HG03571 (cell line): Measurements from ENCODE around the gene SLX1A.
"Not testable (repeated sequence)": the region's sequence is repeated elsewhere in the genome, so short reads cannot be mapped to it uniquely, and the experiment has no call there.

Source experiments
- ATAC-seq: cut with Tn5 transposase; IDR thresholded peaks from one replicate; pipeline ENCODE4 v1.9.1; 2021; ENCODE audit not compliant: unreplicated experiment

The SLX1A gene

DNA sequence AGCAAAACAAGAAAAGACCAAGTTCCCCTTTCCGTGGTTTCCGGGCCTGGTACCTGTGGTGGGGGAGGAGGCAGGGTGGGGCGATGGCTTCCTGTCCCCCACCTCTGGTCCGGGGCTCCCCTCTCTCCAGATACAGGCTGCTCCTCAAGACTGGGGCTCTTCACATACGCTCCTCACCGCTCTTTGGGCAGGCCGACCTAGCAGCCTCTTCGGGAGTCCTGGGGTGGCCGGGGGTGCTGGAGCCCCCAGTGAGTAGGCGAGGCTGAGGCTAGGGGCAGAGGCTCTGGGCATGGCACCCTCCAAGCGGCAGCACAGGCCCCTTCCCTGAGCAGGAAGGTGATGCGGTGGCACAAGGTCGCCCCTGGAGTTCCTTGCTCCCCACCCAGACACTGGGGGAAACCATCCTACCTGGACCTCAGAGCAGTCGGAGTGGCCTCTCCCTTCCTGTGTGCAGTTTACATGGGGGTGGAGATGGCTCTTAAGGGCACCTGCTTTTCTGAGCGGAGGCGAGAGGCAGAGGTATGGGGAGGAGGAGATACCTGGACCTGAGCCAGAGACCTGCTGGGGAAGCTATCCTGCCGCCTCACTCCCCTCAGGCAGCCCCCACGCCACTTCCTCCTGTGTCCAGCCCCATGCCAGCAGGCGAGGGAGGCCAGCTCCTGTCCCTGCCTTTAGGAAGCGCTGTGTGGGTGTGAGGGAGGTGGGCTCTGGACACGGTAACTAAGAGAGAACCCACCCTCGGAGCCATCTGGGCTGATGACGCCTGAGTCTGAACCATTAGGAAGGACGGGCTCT lies 9.4 kb upstream of the SLX1A start:
- ATAC-seq: no peak

DNA sequence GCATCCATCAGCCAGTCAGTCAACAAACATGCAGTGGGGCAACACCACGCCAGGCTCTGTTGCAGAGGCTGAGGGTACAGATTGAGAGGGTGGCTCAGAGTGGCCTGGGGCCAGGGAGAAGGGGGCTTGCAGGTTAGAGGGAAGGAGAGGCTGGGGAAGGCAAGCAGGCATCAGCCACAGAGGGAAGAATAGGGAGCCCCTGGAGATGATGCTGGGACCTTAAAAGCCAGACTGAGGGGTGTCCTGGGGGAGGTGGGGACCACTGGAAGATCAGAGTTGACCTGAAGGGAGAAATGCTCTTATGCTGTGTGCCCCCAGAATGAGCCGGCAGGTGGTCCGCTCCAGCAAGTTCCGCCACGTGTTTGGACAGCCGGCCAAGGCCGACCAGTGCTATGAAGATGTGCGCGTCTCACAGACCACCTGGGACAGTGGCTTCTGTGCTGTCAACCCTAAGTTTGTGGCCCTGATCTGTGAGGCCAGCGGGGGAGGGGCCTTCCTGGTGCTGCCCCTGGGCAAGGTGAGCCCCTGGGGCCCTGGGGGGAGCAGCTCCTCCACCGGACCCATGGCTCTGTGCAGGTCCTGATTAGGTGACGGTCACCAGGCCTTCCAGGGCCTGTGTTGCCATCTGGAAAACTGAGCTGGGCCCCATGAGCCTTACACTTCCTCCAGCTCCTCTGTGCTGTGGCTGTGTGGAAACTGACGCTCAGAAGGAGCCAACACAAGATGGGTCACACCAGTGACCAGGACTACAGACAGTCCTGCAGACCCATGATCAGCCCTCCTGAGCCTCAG lies 8.6 kb upstream of the SLX1A start:
- ATAC-seq: no peak

DNA sequence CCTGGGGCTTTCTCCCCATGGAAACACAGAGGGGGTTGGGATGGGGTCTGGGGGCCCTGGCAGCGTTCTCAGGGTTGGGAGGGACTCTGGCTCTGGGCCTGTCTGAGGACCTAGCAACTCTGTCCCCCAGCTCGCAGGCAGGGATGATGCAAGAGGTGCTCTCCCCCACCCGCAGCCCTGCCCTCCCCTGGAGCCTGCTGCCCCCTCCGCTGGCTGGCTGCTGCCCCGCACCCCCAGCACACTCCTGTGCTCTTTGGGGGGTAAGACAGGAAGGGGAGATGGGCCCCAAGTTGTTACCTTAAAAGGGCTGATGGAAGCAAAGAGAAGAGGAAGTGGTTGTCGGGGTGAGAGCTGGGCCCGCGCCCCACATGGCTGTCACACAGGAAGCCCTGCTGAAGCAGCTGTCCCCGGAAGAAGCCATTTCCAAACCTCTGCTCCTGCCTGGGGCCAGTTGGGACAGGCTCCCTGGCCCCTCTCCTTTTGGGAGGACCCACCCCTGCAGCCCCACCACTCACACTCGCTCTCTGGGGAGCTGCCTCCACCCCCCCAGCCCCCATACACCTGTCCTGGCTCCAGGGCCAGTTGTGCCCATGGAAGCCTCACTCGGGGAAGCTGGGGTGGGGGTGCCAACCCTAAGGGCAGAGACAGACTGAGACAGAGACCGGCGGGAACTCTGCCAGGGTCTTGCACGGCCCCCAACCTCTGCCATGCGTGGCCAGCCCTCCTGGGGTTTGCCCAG lies 7.8 kb upstream of the SLX1A start:
- ATAC-seq: no peak

DNA sequence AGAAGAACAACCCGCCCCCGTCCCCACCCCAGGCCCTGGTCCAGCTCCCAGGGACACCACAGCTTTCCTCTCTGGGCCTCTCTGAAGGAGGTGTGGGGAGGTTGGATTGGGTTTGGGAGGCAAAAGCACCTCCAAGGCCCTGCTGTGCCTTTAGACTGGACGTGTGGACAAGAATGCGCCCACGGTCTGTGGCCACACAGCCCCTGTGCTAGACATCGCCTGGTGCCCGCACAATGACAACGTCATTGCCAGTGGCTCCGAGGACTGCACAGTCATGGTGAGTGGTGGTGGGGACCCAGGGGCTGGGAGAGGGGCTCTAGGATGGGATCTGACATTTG lies 7.3 kb upstream of the SLX1A start:
- ATAC-seq: no peak

DNA sequence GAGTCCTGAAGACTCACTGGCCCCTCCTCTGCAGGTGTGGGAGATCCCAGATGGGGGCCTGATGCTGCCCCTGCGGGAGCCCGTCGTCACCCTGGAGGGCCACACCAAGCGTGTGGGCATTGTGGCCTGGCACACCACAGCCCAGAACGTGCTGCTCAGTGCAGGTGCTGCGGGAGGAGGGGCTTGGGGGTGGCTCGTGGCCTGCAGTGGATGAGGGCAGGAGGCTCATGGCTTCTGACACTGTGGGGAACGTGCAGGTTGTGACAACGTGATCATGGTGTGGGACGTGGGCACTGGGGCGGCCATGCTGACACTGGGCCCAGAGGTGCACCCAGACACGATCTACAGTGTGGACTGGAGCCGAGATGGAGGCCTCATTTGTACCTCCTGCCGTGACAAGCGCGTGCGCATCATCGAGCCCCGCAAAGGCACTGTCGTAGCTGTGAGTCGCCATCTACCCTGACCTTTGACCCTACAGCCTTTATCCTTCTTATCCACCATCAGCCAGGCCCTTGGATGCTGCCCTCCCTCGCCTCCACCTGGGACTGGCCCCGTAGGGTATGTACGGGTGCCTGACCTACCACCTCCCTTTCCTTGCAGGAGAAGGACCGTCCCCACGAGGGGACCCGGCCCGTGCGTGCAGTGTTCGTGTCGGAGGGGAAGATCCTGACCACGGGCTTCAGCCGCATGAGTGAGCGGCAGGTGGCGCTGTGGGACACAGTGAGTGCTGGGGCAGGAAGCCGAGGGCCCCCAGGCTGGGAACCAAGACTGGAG lies 6.7 kb upstream of the SLX1A start:
- ATAC-seq: no peak

DNA sequence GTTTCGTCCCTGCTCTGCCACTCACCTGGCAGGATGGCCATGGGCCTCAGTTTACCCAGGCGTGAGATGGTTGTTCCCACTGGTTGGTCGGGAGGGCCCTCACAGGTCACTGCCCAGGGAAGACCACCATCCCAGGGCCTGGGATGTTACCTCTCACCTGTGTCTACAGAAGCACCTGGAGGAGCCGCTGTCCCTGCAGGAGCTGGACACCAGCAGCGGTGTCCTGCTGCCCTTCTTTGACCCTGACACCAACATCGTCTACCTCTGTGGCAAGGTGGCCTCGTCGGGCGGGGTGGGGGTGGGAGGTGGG lies 6.2 kb upstream of the SLX1A start:
- no peak for ATAC-seq

DNA sequence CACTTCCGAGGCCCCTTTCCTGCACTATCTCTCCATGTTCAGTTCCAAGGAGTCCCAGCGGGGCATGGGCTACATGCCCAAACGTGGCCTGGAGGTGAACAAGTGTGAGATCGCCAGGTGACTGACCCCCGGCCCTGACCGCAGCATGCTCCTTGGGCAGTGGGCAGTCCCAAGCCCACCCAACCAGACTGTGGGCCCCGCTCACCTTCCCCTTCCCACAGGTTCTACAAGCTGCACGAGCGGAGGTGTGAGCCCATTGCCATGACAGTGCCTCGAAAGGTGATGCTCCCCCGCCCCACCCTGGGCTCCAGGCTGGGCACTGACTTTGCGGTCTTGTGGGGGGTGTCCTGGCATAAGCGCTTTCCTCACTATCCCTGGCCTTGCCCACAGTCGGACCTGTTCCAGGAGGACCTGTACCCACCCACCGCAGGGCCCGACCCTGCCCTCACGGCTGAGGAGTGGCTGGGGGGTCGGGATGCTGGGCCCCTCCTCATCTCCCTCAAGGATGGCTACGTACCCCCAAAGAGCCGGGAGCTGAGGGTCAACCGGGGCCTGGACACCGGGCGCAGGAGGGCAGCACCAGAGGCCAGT lies 5.6 kb upstream of the SLX1A start:
- no peak for ATAC-seq

DNA sequence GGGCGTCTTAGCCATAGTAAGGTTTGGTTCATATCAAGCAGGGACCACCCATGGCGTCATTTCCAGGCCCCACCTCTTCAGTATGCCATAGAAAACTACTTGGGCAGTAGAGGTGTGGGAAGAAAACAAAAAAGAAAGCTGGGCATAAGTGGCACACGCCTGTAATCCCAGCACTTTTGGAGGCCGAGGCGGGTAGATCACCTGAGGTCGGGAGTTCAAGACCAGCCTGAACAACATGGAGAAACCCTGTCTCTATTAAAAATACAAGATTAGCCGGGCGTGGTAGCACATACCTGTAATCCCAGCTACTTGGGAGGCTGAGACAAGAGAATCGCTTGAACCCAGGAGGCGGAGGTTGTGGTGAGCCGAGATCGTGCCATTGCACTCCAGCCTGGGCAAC lies 2.5 kb upstream of the SLX1A start:
- ATAC-seq: not testable (repeated sequence)

DNA sequence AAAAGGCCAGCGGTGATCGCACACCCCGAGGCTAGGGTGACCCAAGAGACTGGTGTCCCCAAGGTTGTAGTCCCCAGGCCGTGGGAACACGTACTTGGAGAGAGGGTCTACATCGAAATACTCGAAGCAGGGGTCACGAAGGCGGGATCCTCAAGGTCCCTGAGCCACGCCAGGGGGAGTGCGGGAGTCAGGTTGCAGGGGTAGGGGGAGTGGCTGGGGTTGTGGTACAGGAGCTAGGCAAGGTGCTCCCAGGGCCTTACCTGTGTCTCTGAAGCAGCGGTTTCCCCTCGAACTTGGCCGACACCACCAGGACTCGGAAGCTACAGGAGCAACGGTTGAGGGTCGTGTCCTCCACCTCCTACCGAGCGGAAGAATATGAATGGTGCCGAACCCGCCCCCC lies 577 bp upstream of the SLX1A start:
- peak; percentile 5 for ATAC-seq

DNA sequence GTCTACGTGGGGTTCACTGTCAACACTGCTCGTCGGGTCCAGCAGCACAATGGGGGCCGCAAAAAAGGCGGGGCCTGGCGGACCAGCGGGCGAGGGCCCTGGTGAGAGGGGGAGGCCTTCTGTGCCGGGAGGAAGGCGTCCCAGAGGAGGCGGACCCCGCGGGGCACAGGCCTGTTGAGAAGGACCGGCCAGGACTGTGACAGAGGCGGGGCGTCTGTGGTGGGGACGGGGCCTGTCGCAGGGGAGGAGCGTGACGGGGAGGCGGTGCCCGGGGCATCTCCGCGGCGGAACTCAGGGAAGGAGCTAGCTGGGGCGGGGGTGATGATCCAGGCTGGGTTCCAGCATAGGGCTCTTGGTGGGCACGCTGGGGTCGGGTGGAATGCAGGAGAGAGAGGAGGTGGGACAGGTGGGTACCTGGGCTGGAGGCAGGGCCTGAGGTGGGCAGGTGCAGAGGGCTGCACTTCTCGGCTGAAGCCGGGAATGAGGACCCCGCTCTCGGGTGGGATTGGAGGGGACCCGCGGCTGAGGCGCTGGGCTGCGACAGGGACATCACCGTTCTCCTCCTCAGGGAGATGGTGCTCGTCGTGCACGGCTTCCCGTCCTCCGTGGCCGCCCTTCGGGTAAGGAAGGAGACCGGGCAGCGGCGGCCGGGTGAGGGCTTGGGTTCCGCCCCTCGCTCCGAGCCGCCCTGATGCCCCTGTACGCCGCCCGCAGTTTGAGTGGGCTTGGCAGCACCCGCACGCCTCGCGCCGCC lies 674 bp downstream of the SLX1A start:
- ATAC-seq: peak; percentile 51

DNA sequence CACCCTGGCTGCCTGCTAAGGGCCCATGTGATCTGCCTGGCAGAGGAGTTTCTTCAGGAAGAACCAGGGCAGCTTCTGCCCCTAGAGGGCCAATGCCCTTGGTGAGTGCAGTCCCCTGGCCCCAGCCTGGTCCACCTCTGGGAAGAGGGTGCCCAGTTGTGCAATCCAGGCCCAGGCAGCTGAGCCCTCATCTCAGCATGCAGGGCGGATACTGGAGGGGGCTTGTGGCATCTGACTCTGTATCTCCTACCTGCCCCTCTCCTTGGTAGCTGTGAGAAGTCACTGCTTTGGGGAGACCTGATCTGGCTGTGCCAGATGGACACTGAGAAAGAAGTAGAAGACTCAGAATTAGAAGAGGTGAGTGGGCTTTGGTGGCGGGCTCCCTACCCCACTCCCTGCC lies 3.3 kb downstream of the SLX1A start:
- not testable (repeated sequence) for ATAC-seq

DNA sequence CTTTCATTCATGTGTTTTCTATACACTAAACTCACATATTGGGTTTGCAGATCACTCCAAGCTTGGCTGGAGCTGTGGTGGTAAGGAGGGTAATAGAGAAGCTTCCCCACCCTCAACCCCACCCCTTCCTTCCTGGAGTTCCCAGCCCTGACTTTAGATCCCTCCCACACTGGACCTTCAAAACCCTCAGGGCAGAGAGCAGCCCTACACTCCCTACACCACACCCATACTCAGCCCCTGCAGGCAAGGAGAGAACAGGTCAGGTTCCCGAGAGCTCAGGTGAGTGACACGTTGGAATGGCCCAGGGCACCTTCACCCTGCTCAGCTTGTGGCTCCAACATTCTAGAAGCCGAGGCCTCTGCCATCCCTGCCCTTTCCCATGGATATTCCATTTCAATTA lies 5.4 kb downstream of the SLX1A start, which contains the start of gene SULT1A3:
SULT1A3 (plus strand) TSS at position 207 of the 400 bp plus-strand sequence. CDS start 1,474 bp downstream, outside the sequence.
- not testable (repeated sequence) for ATAC-seq

DNA sequence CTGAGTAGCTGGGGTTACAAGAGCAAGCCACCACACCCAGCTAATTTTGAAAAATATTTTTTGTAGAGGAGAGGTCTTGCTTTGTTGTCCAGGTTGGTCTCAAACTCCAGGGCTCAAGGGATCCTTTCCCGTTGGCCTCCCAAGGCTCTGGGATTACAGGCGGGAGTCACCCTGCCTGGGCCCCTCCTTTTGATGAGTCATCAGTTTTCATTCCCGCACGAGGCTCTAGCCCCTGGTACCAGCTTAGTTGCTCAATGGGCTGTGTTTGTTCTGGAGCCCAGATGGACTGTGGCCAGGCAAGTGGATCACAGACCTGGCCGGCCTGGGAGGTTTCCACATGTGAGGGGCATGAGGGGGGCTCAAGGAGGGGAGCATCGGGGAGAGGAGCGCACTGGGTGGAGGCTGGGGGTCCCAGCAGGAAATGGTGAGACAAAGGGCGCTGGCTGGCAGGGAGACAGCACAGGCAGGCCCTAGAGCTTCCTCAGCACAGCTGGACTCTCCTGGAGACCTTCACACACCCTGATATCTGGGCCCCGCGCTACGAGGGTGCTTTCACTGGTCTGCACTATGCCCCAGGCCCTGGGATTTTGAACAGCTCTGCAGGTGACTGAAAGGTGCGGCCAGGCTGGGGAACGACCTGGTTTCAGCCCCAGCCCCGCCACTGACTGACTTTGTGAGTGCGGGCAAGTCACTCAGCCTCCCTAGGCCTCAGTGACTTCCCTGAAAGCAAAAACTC lies 6.1 kb downstream of the SLX1A start:
- not testable (repeated sequence) for ATAC-seq

DNA sequence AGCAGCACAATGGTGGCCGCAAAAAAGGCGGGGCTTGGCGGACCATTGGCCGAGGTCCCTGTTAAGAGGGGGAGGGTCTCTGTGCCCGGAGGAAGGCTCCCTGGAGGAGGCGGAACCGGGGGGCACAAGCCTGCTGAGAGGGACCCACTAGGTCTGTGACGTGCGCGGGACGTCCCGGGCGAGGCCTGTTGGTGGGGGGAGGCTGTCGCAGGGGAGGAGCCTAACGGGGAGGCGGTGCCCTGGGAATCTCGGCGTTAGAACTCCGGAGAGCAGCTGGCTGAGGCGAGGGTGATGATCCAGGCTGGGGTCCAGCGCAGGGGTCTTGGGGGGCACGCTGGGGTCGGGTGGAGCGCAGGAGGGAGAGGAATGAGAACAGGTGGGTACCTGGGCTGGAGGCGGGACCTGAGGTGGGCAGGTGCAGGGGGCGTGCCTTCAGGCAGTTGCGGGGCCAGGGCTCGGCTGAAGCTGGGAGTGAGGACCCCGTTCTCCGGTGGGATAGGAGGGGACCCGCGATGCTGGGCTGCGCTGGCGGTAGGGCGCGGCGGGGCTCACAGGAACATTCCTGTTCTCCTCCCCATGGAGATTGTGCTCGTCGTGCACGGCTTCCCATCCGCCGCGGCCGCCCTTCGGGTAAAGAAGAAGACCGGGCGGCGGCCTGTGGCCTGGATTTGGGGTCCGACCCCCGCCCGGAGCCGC lies 12.0 kb downstream of the SLX1A start:
- ATAC-seq: not testable (repeated sequence)

DNA sequence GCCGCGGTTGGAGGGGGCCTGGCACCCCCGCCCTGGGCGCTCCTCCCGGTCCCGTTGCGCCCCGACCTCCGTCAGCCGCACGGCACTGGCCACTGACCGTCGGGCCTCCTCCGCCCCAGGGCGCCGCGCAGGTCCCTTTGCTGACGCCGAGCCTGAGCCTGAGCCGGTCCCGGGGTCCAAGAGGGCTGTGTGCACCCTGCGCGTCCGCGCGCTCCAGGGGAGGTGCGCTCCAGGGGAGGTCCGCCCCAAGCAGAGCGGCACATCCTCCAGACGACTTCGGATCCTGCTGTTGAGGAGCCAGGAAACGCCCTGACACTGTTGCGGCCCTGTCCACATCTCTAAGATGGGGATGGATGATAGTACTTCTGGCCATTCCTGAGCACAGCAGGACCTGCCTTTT lies 12.6 kb downstream of the SLX1A start:
- not testable (repeated sequence) for ATAC-seq

DNA sequence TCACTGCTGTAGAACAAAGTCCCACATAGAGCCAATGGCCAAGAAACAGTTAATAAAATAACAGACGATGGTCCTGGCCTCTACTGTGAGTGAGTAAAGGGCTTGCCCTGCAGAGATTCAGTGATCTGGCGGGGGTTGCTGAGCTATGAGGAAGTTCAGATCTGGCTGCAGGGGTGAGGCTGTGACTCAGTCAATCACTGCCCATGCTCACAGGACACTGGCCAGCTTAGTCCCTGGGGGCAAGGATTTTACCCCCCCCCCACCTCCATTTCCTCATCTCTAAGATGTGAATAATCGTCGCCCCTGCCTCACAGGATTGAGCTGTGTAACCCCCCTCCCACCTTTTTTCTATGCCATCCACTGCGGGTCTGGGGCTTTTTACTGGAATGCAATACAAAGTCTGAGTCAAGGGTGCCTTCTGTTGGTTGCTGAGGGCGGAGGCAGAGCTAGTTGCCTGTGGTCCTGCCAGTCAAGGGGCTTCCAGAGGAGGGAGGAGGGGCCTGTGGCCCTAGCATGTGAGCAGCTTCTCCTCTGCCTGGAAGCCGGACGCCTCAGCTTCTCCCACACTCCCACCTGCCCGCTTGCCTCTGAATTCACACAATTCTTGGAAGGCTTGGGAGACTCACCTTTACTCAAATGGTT lies 13.5 kb downstream of the SLX1A start:
- not testable (repeated sequence) for ATAC-seq

DNA sequence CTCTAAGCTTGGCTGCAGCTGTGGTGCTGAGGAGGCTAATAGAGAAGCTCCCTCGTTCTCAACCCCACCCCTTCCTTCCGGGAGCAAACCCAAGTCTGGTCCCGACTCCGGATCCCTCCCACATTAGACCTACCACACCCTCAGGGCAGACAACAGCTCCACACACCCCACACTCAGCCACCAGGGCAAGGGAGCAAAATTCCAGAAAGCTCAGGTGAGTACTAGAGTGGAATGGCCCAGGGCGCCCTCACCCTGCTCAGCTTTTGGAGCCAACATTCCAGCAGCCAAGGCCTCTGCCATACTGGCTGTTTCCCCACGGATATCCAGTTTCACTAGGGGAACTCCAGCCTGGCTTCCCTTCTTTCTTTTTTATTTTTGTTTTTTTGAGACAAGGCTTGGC lies 15.4 kb downstream of the SLX1A start:
- ATAC-seq: not testable (repeated sequence)

DNA sequence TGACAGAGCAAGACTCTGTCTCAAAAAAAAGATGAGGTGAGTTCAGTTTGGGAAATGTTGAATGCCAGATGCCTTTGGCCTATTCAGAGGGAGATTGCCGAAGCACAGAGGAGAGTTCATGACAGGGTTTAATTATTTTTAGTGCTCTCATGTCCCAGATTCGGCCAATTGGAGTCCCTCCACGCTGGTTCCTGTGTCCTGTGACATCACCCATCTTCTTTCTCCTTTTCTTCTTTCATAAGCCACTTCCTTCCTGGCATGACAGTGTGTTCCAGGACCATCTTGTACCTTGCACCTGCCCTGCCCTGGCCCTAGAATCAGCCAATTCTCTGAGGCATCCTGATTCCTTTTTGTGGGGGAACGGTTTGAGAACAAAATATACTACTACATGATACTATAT lies 17.7 kb downstream of the SLX1A start:
- not testable (repeated sequence) for ATAC-seq
